ENCODE data around the gene ERCC3.
A peak's percentile ranks its signal among the peaks of the same experiment; 100 is the strongest.
"Not testable (repeated sequence)": the region's sequence is repeated elsewhere in the genome, so short reads cannot be mapped to it uniquely, and the experiment has no call there.

The ERCC3 gene

GRCh38 chr2:127277028-127277427 lies 16.9 kb downstream of the ERCC3 start:
- peak; percentile 17 for DNase-seq

- peak; percentile 21 for DNase-seq
Observed at GRCh38 chr2:127275789-127276188, 18.2 kb downstream of the ERCC3 start.

- DNase-seq, result peak; percentile 23
Observed at GRCh38 chr2:127275356-127275755, 18.6 kb downstream of the ERCC3 start.

- DNase-seq, result no peak
Observed at GRCh38 chr2:127270663-127271062, 23.3 kb downstream of the ERCC3 start.

GRCh38 chr2:127261804-127262406 lies 32.0 kb downstream of the ERCC3 start:
- no peak for DNase-seq

GRCh38 chr2:127259355-127259754 lies 34.6 kb downstream of the ERCC3 start:
- peak; percentile 51 for DNase-seq

GRCh38 chr2:127256866-127257265 lies 37.1 kb downstream of the ERCC3 start:
- DNase-seq, result no peak

- DNase-seq, result no peak
Observed at GRCh38 chr2:127256381-127256780, 37.6 kb downstream of the ERCC3 start.

GRCh38 chr2:127255721-127256120 lies 38.2 kb downstream of the ERCC3 start:
- DNase-seq, result peak; percentile 59

- peak; percentile 93 for DNase-seq
Observed at GRCh38 chr2:127255146-127255545, 38.8 kb downstream of the ERCC3 start.

GRCh38 chr2:127254386-127254981 lies 39.5 kb downstream of the ERCC3 start:
- DNase-seq, result peak; percentile 67

GRCh38 chr2:127241184-127241583 lies 52.8 kb downstream of the ERCC3 start:
- DNase-seq, result not testable (repeated sequence)

GRCh38 chr2:127239395-127239794 lies 54.5 kb downstream of the ERCC3 start:
- no peak for DNase-seq

GRCh38 chr2:127237768-127238167 lies 56.2 kb downstream of the ERCC3 start:
- not testable (repeated sequence) for DNase-seq

GRCh38 chr2:127235082-127235702 lies 58.8 kb downstream of the ERCC3 start:
- DNase-seq, result no peak

GRCh38 chr2:127233710-127234109 lies 60.2 kb downstream of the ERCC3 start:
- no peak for DNase-seq

GRCh38 chr2:127231130-127231865 lies 62.6 kb downstream of the ERCC3 start:
- DNase-seq, result no peak

GRCh38 chr2:127229555-127229954 lies 64.4 kb downstream of the ERCC3 start:
- no peak for DNase-seq

- no peak for DNase-seq
Observed at GRCh38 chr2:127228102-127228501, 65.8 kb downstream of the ERCC3 start.

GRCh38 chr2:127227264-127227660 lies 66.7 kb downstream of the ERCC3 start:
- DNase-seq, result not testable (repeated sequence)

- peak; percentile 96 for DNase-seq
Observed at GRCh38 chr2:127226520-127227263, 67.3 kb downstream of the ERCC3 start.

GRCh38 chr2:127226132-127226519 lies 67.8 kb downstream of the ERCC3 start:
- DNase-seq, result no peak
